NCI-H1105 (cell line): ENCODE data around the gene TTC39C.
"Not testable (repeated sequence)": the region's sequence is repeated elsewhere in the genome, so short reads cannot be mapped to it uniquely, and the experiment has no call there.

Experiments used
- DNase-seq: peaks from one replicate; lab custom pipeline; 2025; lab: John Stamatoyannopoulos, UW

Gene TTC39C

DNA sequence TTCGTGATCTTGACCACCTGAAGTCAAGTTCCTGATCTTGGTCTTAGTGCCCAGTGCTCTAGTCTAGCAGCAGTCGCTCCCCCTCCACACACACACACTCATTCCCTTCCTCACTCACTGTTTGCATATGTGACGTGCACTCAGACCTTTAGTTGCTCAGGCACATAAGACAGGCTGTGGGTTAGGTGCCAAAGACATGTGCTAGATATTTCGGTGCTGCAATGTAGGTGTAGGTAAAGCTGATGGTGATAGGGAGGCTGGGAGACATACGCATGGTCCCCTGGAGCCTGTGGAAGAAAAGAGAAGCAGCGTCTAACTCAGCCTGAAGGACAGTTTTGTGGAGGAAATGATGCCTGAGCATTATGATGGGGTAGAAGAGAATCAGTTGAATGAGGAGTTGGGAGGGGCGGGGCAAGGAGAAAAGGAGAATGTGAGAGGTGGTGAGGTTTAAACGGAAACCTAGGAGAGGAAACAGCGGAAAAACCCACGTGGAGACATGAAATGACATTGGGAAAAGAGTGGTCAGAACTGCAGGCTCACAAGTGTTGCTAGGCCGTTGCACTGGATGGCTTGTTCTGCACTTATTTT is 3.8 kb downstream of the TTC39C start:
- DNase-seq: no peak

DNA sequence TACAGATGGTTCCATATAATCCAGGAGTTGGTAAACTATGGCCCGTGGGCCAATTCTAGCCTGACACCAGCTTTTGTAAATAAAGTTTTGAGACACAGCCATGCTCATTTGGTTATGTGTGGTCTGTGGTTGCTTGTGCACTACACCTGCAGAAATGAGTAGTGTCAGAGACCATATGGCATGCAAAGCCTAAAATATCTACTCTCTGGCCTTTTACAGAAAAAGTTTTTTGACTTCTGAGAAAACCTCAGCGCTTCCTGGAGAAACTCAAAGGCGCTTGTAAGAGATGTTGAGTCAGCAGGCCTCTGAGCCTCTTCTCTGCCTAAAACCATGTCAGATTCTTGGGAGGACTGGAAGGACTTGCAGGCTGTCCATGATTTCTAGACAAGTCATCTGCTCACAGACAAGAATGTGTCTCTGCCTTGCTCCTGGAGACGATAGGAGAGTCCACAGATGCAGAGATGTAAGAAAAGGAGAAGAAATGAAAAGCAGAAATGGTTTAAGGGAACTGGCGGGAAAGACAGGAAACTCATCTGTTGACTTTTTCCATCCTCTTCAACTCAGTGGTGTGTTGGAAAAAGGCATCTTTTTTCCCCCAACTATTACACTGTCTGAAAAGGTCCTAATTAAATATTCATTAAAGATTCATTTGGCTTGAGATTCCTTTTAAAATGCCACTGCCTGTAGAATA is 5.2 kb downstream of the TTC39C start:
- no peak for DNase-seq

DNA sequence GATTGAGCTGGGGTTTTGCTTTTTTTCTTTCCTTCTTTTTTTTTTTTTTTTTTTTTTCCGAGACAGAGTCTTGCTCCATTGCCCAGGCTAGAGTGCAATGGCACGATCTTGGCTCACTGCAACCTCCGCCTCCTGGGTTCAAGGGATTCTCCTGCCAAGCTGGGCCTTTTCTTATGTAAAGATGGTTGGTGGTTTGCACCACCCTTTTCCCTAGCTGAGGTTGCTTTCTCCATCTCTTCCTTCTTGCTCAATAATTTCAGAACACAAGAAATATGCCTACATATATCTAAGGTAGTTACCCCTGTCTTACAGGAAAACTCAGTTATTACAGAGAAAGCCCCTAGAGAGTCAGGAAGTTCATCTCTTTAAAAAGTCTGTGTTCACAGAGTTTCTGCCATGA is 7.0 kb downstream of the TTC39C start:
- no peak for DNase-seq

DNA sequence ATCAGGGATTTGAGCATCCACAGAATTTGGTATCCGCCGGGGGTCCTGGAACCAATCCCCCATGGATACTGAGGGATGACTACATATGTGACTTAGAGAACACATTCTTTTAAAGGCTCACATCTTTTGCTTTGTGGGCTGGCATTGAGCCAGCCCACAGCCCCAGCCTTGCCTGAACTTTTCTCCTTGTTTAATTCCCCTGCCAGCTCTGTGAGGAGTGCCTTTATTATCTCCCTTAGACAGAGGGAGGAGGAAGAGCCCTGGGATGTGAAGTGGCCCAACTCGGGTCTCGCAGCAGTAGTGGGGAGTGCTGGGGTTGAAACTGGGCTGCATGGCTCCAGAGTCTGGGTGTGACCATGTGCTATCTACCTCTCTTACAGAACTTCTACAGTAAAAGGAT is 7.6 kb downstream of the TTC39C start:
- no peak for DNase-seq

DNA sequence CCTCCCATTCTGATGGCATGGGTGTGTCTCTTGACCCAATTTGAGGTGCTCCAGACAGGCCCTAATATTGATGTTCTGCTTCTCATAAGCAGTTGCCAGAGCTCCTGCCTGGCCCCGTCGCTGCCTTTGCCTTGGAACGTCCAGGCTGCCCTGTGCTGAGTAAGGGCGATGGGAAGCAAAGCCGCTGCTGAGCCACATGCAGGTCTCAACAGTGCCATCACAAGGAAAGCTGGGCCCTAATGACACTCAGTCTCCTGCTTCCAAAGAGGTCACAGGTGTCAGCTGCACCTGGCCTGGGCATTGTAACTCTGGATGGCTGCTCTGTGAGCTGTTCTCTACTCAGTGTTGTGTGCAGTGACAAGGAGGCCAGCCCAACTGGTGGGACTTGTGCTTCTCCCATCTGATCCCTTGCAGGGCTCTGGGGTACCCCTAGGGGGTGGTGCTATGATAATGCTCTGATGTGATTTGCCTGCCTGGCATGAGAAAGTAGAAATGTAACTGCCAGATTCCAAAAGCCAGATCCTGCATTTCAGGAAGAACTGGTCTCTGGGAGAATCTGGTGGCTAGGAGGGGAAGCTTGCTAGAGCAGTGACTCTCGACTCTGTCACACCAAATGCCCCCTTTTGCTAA is 8.7 kb downstream of the TTC39C start:
- DNase-seq: no peak

- no peak for DNase-seq
Measured at GRCh38 chr18:24024425-24024824, 9.9 kb downstream of the TTC39C start.

- DNase-seq: no peak
Measured at GRCh38 chr18:24026457-24026856, 11.9 kb downstream of the TTC39C start.

DNA sequence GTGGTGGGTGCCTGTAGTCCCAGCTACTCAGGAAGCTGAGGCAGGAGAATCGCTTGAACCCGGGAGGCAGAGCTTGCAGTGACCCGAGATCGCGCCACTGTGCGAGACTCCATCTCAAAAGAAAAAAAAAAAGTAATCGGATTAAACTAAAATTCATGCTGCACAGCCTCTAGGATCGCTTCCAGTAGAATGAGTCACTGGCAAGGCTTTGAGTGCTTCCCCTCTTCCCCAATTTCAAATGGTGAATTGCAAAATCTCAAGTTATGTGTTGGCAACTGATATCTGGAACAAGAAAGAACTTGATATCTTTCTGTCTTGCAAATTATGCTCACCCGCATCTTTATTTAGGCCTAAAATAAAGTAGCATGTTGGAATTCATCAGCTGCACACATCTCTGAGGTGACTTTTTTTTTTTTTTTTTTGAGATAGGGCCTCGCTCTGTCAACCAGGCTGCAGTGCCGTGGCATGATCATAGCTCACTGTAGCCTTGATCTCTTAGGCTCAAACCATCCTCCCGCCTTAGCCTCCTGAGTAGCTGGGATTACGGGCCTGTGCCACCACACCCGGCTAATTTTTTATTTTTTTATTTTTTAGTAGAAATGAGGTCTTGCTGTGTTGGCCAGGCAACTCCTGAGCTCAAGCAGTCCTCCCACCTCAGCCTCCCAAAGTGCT is 12.7 kb downstream of the TTC39C start:
- DNase-seq: no peak

DNA sequence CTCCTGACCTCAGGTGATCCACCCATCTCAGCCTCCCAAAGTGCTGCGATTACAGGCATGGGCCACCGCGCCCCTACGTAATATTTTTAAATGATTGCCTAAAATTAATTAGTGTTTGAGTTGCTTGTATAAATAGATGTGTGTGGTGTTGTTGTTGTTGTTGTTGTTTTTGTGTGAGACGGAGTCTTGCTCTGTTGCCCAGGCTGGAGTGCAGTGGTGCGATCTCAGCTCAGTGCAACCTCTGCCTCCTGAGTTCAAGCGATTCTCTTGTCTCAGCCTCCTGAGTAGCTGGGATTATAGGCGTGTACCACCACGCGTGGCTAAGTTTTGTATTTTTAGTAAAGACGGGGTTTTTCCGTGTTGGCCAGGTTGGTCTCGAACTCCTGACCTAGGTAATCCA is 14.4 kb downstream of the TTC39C start:
- DNase-seq: not testable (repeated sequence)

DNA sequence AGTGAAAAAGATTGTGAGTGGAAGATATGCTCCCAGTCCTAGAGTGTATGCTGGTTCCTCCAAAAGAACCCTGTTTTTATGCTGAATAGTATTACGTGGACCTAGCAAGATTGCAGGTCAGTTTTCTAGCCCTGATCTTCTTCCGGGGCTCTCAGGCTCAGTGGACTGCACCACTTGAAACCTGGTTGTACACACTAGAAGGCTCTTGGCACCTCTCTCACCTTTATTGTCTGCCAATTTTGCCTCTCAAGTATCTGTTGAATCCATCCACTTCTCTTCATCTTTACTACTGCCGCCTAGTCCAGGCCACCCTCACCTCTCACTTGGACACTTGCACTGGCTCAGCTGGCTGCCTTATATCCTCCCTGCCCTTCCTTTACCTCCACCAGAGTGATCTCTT is 16.8 kb downstream of the TTC39C start:
- no peak for DNase-seq

DNA sequence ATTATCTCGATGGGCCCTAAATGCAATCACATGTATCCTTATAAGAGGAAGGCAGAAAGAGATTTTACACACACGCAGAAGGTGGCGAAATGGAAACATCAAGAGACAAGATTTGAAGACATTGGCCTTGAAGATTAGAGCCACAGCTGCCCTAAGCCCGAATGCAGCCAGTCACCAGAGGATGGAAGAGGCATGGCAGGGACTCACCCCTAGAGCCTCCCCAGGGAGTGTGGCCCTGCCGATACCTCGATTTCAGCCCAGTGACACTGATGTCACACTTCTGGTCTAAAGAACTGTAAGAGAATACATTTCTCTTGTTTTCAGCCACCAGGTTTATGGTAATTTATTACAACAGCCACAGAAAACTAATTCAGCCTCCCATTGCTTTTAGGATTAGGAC is 17.4 kb downstream of the TTC39C start:
- no peak for DNase-seq

DNA sequence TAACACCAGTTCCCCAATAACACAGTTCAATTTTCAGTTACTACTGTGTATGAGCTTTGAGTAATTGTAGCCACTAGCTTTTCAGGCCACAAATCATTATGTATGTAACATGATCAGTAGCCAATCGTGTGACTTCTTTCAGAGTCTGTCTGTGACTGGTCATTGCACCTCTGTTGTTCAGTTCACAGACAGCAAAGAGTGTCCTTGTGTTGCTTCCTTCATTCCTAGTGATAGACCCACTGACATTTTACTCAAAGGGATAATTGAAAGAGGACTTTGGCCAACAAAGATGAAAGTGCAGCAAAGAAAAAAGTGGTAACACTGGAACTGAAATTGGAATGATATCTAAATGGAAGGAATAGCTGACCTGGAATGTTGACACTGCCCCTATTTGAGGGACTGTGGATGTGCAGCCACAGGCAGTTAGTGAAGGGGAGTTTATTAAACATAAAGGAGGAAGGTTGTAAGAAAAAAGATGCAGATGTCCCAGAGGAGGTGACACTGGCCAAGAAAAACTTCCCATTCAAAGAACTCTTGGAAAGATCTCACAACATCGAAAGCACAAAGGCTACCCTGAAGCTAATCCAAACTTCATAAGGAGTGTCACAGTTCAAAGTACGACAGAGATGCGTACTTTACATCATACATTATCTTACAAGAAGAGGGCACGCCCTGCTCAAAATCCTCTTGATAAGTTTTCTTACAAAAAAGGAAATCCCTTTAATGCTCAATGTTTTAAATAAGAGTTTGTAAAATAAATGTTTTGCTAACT is 19.3 kb downstream of the TTC39C start:
- no peak for DNase-seq

DNA sequence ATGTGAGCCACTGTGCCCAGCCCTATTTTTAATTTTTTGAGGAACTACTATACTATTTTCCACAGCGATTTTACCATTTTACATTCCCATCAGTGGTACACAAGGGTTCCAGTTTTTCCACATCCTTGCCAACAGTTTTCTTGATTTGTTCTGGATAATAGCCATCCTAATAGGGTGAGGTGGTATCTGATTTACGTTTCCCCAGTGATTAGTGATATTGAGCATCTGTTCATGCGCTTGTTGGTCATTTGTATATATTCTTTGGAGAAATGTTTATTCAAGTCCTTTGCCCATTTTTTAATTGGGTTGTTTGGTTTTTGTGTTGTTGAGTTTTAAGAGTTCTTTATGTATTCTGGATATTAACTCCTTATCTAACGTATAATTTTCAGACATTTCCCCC is 20.8 kb downstream of the TTC39C start:
- no peak for DNase-seq

- no peak for DNase-seq
Measured at GRCh38 chr18:24039671-24040070, 25.1 kb downstream of the TTC39C start.

DNA sequence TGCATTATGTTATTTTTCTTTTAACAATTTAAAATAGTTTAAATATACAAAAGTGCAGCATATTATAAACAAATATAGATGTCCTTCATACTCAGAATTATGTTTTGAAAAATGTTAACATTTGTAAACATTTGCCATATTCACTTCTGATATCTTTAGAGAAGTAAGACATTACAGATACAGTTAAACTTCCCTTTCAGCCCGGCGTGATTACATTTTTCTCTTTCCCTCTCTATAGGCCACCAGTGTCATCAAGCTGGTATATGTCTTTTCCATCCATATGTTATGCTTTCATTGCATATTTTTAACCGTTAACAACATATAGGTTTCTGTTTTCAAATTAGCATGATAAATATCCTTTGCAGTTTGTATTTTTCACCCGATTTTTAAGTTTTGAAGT is 27.1 kb downstream of the TTC39C start:
- no peak for DNase-seq

DNA sequence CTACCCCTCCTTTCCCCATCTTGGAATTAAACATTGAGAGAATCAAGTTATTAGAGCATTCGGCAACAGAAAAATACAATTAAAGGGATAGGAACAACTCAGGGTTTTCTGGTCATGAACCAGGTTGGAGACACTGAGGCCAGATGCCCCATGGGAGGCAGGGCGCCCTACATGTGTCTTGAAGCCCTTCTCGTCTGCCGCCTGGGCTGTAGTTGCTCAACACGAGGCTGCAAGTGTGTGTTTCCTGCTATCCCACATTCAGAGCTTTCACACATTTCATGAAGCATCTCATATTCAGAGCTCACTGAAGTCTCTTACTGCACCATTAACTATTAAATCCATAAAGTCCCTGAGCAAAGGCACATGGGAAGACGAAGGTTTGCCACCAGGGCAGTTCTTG is 28.8 kb downstream of the TTC39C start:
- no peak for DNase-seq

DNA sequence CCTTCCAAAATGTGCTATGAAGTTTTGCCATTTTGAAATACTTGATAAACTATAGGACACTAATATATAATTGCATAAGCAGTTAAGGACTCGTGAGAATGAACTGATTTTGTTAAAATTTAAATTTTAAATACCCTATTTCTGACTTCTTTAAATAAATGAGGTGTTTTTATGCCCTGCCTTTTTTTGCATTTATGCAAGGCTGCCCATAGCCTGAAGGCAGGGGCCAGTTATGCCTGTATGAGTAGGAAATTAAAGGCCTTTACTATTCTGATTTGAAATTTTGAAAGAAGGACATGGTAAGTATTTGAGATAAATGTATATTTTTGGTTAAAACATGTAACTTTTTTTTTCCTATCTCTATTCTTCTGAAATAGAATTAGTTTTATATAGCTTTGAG is 33.7 kb downstream of the TTC39C start:
- no peak for DNase-seq

GRCh38 chr18:24049142-24049541 is 34.6 kb downstream of the TTC39C start:
- no peak for DNase-seq

GRCh38 chr18:24051031-24051947 is 36.7 kb downstream of the TTC39C start:
- DNase-seq: no peak

GRCh38 chr18:24052053-24052452 is 37.5 kb downstream of the TTC39C start:
- DNase-seq: no peak

- DNase-seq: no peak
Measured at GRCh38 chr18:24053211-24053610, 38.7 kb downstream of the TTC39C start.
